HepG2 (cell line): Measurements from ENCODE around the gene TMIGD2. TPM values are rescaled to one million over a fixed set of nuclear protein-coding genes. Genes with fewer than 3 reads are reported as not detected.
A peak's percentile ranks its signal among the peaks of the same experiment; 100 is the strongest.

Experiments used
- ATAC-seq: fragments of 200-7000 bp; cut with Tn5 transposase; 3 replicates; pipeline ENCODE4 v1.9.1; 2020; ENCODE audit warnings: mild to moderate bottlenecking, moderate library complexity
- BruUV-seq: library from RNA; stranded (reverse); fragments of 400-500 nt; replicated peaks from 2 replicates; lab custom pipeline; 2021; lab: Mats Ljungman, UMichigan
- CTCF ChIA-PET: fragments of 300-600 bp; formaldehyde crosslinking; extraction: SDS; loops from one replicate; lab custom pipeline; 2021; ENCODE audit warnings: low total read pairs, inconsistent platforms, low intra/inter-chr PET ratio; lab: Yijun Ruan, JAX
- POLR2A ChIA-PET: fragments of 350-600 bp; sonication (Branson Sonifier 250); formaldehyde crosslinking; loops from one replicate; lab custom pipeline; 2020; ENCODE audit warnings: antibody characterized with exemption, inconsistent platforms; lab: Yijun Ruan, JAX
- DNase-seq: peaks from one replicate; pipeline ENCODE4 v3.0.0-alpha.2; 2015; ENCODE audit warnings: low spot score
- FAIRE-seq: peaks from 3 replicates; lab custom pipeline; 2011; peaks lifted over from hg19 to GRCh38; lab: Jason Lieb, UNC
- H2AFZ ChIP-seq: one replicate; pipeline ENCODE4 v1.6.1; 2011; ENCODE audit warnings: low read length, inconsistent platforms
- H3K27ac ChIP-seq: fragments of 300-600 bp; 3 replicates; pipeline ENCODE4 v1.8.0; 2011; ENCODE audit warnings: mixed run types, mild to moderate bottlenecking, mixed read lengths, low read length, inconsistent platforms; ENCODE audit not compliant: insufficient read depth; ENCODE audit errors: extremely low read length
- H3K27me3 ChIP-seq, 2 experiments: fragments of 200-600 bp in 1 of 2; 2 replicates in 1 of 2; 3 replicates in 1 of 2; pipeline versions ENCODE4 v1.6.0 to v1.8.0; 2011; ENCODE audit warnings: low read length in 2 of 2, mild to moderate bottlenecking in 2 of 2, moderate library complexity in 2 of 2, inconsistent platforms in 1 of 2; ENCODE audit not compliant: insufficient read depth in 2 of 2, control insufficient read depth in 1 of 2
- H3K36me3 ChIP-seq, 2 experiments: fragments of 200-600 bp in 1 of 2; replicated peaks in 1 of 2; 2 replicates in 1 of 2; 3 replicates in 1 of 2; pipeline versions ENCODE4 v1.5.1 to v1.8.0; 2011; ENCODE audit warnings: low read length in 2 of 2, inconsistent platforms in 1 of 2; ENCODE audit not compliant: insufficient read depth in 2 of 2, control insufficient read depth in 1 of 2
- H3K4me1 ChIP-seq: 2 replicates; pipeline ENCODE4 v1.5.1; 2012; ENCODE audit warnings: low read length, inconsistent platforms; ENCODE audit not compliant: insufficient read depth
- H3K4me2 ChIP-seq: 2 replicates; pipeline ENCODE4 v1.6.0; 2011; ENCODE audit warnings: low read depth, low read length, inconsistent platforms
- H3K4me3 ChIP-seq, 3 experiments: fragments of 200-600 bp in 1 of 3; sonication (generic), shearing (Covaris generic) in 1 of 3; replicated peaks in 1 of 3; 2 replicates each; pipeline ENCODE4 v1.5.1; 2011 to 2016; ENCODE audit warnings: low read length in 3 of 3, inconsistent platforms in 2 of 3, low read depth in 2 of 3, mild to moderate bottlenecking in 2 of 3, control low read depth in 1 of 3, mixed read lengths in 1 of 3; ENCODE audit not compliant: insufficient read depth in 1 of 3
- H3K79me2 ChIP-seq: one replicate; pipeline ENCODE4 v1.6.1; 2011; ENCODE audit warnings: low read length, inconsistent platforms; ENCODE audit not compliant: insufficient read depth
- H3K9ac ChIP-seq: 2 replicates; pipeline ENCODE4 v1.6.0; 2011; ENCODE audit warnings: mild to moderate bottlenecking, low read depth, low read length, inconsistent platforms; ENCODE audit not compliant: insufficient read depth
- H3K9me3 ChIP-seq: 2 replicates; pipeline ENCODE4 v1.5.1; 2012; ENCODE audit warnings: mild to moderate bottlenecking, low read length
- H4K20me1 ChIP-seq: 2 replicates; pipeline ENCODE4 v1.6.0; 2011; ENCODE audit warnings: inconsistent platforms, mild to moderate bottlenecking, low read length, moderate library complexity; ENCODE audit not compliant: insufficient read depth
- ARHGAP35 ChIP-seq: sonication (generic); formaldehyde crosslinking; IDR thresholded peaks from 2 replicates; pipeline ENCODE4 v1.9.0; 2022; ENCODE audit warnings: mild to moderate bottlenecking, inconsistent platforms, moderate library complexity, missing genetic modification reagents, borderline replicate concordance
- HNRNPL ChIP-seq: fragments of 200-400 bp; formaldehyde crosslinking; IDR thresholded peaks from 2 replicates; pipeline ENCODE4 v1.6.1; 2017; ENCODE audit warnings: mild to moderate bottlenecking, low read depth, low read length
- HOXA7 ChIP-seq: sonication (generic); formaldehyde crosslinking; IDR thresholded peaks from 2 replicates; pipeline ENCODE4 v1.8.1; 2022; ENCODE audit warnings: mild to moderate bottlenecking, missing genetic modification reagents, moderate library complexity
- MAFF ChIP-seq: IDR thresholded peaks from 2 replicates; pipeline ENCODE4 v1.6.1; 2011; ENCODE audit warnings: low read depth, low read length, improper control_type of control experiment
- RARA ChIP-seq: IDR thresholded peaks from 2 replicates; pipeline ENCODE4 v1.6.1; 2016; ENCODE audit warnings: missing genetic modification reagents, missing compliant biosample characterization
- RBFOX2 ChIP-seq: fragments of 200-400 bp; formaldehyde crosslinking; IDR thresholded peaks from 2 replicates; pipeline ENCODE4 v1.6.1; 2017; ENCODE audit warnings: low read depth, mild to moderate bottlenecking, low read length
- RXRA ChIP-seq: sonication (generic); formaldehyde crosslinking; IDR thresholded peaks from 2 replicates; pipeline ENCODE4 v1.5.1; 2020; ENCODE audit warnings: missing genetic modification reagents
- RXRB ChIP-seq: IDR thresholded peaks from 2 replicates; pipeline ENCODE4 v1.6.1; 2016; ENCODE audit warnings: borderline replicate concordance, missing genetic modification reagents, missing compliant biosample characterization
- ZNF292 ChIP-seq: sonication (generic); formaldehyde crosslinking; IDR thresholded peaks from 2 replicates; pipeline ENCODE4 v1.8.1; 2022; ENCODE audit warnings: mild to moderate bottlenecking, low read depth, missing genetic modification reagents, borderline replicate concordance
- ZNF567 ChIP-seq: sonication (generic); formaldehyde crosslinking; IDR thresholded peaks from 2 replicates; pipeline ENCODE4 v1.8.1; 2023; ENCODE audit warnings: mild to moderate bottlenecking, missing genetic modification reagents, borderline replicate concordance
- ZNF572 ChIP-seq: sonication (generic); formaldehyde crosslinking; IDR thresholded peaks from 2 replicates; pipeline ENCODE4 v1.5.1; 2020; ENCODE audit warnings: mild to moderate bottlenecking, missing genetic modification reagents
- WGBS: methylation state at CpG from one replicate; pipeline ENCODE4 v1.1.6; 2017; ENCODE audit warnings: low lambda C conversion rate; 5-methylcytosine and 5-hydroxymethylcytosine counted together
- in situ Hi-C: cut with HindIII; loops from 2 replicates; pipeline ENCODE4 v1.10.0; 2017; ENCODE audit warnings: low pct_unique_long_range_greater_than_20kb; ENCODE audit not compliant: extremely low pct_ligation_motif_present
- intact Hi-C: fragments of 100-400 bp; cut with micrococcal nuclease; formaldehyde crosslinking; loops from one replicate; pipeline ENCODE4 v1.10.0; 2022; ENCODE audit not compliant: unreplicated experiment
- polyA plus RNA-seq, 8 experiments: library from polyadenylated mRNA; depleted of rRNA in 3 of 8; stranded (reverse) in 7 of 8; unstranded in 1 of 8; fragments of >200 nt; fragmentation: Illumina TruSeq in 4 of 8; extraction: Trizol in 4 of 8; gene quantifications; 2 replicates each; pipeline versions ENCODE4 v1.2.1 to v1.2.3, GENCODE V29; 2011 to 2016; ENCODE audit warnings: low read depth in 4 of 8, missing spikeins in 1 of 8, mixed read lengths in 1 of 8; ENCODE audit not compliant: insufficient read depth in 1 of 8
- total RNA-seq, 5 experiments: library from RNA; depleted of rRNA; stranded (reverse); fragments of >200 nt; fragmentation: Illumina TruSeq; extraction: Trizol; gene quantifications; 2 replicates each; pipeline ENCODE4 v1.2.3, GENCODE V29; 2016; ENCODE audit warnings: low read depth in 1 of 5
- TF ChIP-seq, protein P1 (sequence below): sonication (generic); formaldehyde crosslinking; IDR thresholded peaks from 2 replicates; pipeline ENCODE4 v1.4.0; 2020; ENCODE audit warnings: missing genetic modification reagents
- TF ChIP-seq, protein P2 (sequence below): sonication (generic); formaldehyde crosslinking; IDR thresholded peaks from 2 replicates; pipeline ENCODE4 v1.8.0; 2022; ENCODE audit warnings: mild to moderate bottlenecking, missing genetic modification reagents, moderate library complexity

Gene TMIGD2
- total and polyA plus RNA-seq, 2 of the 13 experiments (the other 11 are each of a cell fraction or from before 2014, with no cell fraction given) = 0.11 to 1.0 TPM

DNA sequence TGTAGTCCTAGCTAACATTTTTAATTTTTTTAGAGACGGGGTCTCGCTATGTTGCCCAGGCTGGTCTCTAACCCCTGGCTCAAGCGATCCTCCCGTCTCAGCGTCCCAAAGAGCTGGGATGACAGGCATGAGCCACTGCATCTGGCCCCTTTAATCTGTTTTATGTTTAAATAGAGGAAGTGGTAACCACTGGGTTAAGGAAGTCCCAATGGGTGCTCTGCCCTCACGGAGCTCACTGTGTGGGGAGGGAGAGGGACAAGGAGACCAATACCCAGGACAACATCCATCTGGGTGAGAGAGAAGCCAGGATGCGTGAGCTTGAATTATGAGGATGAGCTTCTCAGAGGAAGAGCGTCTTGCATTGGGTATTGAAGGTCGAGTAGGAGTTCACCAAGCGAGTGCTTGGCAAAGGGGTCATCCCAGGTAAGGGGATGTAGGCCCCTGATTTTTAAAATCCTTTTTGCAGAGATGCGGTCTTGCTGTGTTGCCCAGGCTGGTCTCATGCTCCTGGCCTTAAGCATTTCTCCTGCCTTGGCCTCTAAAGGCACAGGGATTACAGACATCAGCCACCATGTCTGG, 41.5 kb downstream of the TMIGD2 start (continued):
- TF ChIP-seq ZNF567 (CRISPR knock-in tag) (no peak), ZNF572 (CRISPR knock-in tag) (no peak), RXRA (CRISPR knock-in tag) (no peak), ARHGAP35 (CRISPR knock-in tag) (no peak), RXRB (no peak)

DNA sequence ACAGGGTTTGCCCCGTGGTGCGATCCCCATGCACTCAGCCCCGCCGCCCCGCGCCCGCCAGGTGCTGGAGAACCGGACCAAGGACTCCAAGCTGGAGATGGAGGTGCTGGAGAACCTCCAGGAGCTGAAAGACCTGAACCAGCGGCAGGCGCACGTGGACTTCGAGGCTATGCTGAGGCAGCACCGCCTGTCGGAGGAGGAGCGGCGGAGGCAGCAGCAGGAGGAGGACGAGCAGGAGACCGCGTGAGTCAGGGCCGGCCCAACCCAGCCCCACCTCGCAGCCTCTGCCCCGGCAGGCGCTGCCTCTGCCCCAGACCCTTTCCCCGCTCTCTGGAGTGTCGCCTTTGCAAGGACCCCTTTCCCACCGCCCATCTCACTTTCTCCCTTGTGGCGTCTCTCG, 44.0 kb downstream of the TMIGD2 start:
- WGBS = over 99% methylated on average over 21 of the region's 28 CpGs
- DNase-seq (no peak), FAIRE-seq (no peak)
- in situ Hi-C loops = no loop called here
- no peaks in the 10 kb centered on the region for H3K79me2 ChIP-seq
- no peak overlapping the region for H2AFZ ChIP-seq
- no peaks in the 10 kb centered on the region; a peak in 1 of 5 replicates for H3K27me3 ChIP-seq
- no TSS peak for BruUV-seq
- TF ChIP-seq ZNF292 (CRISPR knock-in tag) (no peak), RBFOX2 (0 out of 2 replicates have a peak, but pooled peaks have one; percentile 20), RARA (CRISPR knock-in tag) (no peak), HOXA7 (CRISPR knock-in tag) (no peak), MAFF (no peak), HNRNPL (no peak)
- TF ChIP-seq, protein P1, sequence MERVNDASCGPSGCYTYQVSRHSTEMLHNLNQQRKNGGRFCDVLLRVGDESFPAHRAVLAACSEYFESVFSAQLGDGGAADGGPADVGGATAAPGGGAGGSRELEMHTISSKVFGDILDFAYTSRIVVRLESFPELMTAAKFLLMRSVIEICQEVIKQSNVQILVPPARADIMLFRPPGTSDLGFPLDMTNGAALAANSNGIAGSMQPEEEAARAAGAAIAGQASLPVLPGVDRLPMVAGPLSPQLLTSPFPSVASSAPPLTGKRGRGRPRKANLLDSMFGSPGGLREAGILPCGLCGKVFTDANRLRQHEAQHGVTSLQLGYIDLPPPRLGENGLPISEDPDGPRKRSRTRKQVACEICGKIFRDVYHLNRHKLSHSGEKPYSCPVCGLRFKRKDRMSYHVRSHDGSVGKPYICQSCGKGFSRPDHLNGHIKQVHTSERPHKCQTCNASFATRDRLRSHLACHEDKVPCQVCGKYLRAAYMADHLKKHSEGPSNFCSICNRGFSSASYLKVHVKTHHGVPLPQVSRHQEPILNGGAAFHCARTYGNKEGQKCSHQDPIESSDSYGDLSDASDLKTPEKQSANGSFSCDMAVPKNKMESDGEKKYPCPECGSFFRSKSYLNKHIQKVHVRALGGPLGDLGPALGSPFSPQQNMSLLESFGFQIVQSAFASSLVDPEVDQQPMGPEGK = no peak
- TF ChIP-seq, protein P2, sequence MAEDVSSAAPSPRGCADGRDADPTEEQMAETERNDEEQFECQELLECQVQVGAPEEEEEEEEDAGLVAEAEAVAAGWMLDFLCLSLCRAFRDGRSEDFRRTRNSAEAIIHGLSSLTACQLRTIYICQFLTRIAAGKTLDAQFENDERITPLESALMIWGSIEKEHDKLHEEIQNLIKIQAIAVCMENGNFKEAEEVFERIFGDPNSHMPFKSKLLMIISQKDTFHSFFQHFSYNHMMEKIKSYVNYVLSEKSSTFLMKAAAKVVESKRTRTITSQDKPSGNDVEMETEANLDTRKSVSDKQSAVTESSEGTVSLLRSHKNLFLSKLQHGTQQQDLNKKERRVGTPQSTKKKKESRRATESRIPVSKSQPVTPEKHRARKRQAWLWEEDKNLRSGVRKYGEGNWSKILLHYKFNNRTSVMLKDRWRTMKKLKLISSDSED (CRISPR knock-in tag) = no peak
- TF ChIP-seq, all 625 proteins: peak for 1
- CTCF ChIA-PET = no interaction called here
- no peaks in the 10 kb centered on the region for H4K20me1 ChIP-seq
- no peak overlapping the region for H3K9ac ChIP-seq
- no peaks in the 10 kb centered on the region for H3K4me1 ChIP-seq
- peaks cover 5% of the 10 kb centered on the region for H3K9me3 ChIP-seq
- intact Hi-C loops = no loop called here
- POLR2A ChIA-PET = no interaction called here
- H3K27ac ChIP-seq = no peak overlapping the region
- peak; percentile 29; the same call in 1 of the 3 replicates for ATAC-seq
- H3K4me3 ChIP-seq = no peak overlapping the region
- no peak overlapping the region for H3K4me2 ChIP-seq
- H3K36me3 ChIP-seq = peaks cover 19 to 50% of the 10 kb centered on the region in 2 experiments; a peak in 4 of 5 replicates
